HG03521 (cell line): Measurements from ENCODE around the gene WWOX.
"Not testable (repeated sequence)": the region's sequence is repeated elsewhere in the genome, so short reads cannot be mapped to it uniquely, and the experiment has no call there.

Experiments used
- ATAC-seq: cut with Tn5 transposase; IDR thresholded peaks from one replicate; pipeline ENCODE4 v1.9.1; 2021; ENCODE audit warnings: mild to moderate bottlenecking, moderate library complexity; ENCODE audit not compliant: unreplicated experiment

WWOX gene

DNA sequence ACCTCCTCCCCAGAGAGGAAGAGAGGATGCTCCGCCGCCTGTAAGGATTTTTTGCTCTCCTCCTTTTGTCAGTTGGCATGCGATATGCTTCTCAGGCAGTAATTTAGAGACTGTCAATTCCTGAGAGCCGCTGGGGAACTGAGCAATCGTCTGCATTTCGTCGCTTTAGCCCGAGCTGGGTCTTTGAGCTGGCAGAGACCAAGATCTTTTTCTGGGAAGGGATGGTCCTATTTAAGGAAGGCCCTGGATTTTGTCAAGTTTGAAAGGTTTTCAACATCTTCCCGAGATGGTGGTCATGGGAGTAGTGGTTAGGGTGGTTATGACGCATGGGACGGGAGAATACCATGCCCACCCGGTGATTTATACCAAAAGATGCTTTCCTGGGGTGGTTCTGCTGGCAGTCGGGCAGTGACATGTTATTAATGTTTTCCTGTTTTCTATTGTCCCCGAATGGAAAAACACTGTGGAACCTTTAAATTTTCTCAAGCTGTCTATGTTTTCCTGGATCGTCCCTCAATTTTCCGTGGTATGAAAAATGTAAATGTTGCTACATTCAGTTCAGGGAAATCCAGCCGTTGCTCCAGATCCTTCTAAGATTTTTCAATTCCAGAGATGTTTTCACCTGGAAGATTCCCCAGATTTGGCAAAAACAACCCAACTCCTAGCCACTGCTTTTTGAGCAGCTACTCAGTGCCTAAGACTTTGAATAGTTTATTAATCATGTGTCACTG is 914.6 kb downstream of the WWOX start:
- ATAC-seq: no peak

DNA sequence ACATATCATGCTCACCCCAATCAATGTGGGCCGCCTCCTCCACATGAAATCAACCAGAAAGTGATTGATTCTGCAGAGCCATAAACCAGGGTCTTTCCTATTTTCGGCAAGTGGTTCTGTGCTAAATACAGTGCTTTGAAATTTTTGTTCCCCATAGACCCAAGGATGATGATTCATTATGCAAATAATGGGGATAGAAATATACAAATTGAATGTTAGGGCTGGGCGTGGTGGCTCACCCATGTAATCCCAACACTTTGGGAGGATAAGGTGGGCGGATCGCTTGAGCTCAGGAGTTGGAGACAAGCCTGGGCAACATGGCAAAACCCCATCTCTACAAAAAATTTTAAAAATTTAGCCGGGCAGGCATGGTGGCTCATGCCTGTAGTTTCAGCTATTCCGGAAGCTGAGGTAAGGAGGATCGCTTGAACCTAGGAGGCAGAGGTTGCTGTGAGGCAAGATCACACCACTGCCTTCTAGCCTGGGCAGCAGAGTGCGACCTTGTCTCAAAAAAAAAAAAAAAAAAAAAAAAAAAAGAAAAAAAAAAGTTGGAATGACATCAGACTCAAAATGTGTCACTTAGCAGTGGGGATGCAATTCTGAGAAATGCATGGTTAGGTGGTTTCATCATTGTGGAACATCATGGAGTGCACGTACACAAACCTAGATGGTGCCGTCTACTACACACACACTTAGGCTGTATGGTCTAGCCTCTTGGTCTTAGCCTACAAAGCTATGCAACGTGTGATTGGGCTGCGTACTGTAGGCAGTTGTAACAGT is 919.4 kb downstream of the WWOX start:
- ATAC-seq: no peak

DNA sequence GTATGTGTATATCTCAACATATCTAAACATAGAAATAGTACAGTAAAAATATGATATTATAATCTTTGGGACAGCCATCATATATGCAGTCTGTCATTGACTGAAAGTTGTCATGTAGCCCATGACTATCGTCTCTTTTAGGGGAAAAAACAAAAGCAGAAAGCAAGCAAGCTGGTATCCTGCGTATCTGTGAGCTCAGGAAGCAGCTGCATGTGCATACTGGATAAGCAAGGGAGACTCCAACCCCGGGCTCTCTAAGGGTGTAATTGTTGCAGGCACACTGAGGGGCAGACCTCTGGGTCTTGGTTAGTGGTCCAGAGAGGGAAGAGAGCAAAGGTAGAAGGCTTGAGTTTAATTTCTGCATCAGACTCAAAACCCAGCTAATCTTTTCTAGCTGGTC is 920.0 kb downstream of the WWOX start:
- ATAC-seq: no peak

DNA sequence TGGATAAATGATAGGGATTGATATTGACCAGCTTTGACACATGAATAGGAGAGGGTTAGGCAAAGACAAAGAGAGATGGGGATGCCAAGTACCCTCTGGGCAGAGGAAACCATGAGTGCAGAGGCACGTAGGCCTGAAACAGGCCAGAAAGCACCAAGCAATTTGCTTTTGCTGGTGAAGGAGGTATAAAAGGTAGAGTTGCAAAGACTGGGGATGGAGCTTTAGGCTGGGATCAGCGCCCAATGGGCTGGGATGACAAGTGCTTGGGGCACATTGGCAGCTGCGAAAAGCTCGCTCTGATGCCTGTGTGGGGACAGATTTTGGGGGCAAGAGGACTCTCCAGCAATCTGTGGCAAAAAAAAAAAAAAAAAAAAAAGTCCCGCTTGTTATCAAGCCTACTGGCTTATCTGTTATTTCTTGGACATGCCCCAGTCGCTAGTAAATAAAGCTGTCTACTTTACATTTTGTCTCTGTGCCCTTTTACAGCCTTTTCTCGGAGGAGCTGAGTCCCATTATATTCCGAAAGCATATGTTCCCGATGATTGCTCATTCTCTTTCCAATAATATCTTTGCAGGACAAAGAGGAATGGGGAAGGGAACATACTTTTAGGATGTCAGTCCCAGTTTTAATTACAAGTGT is 922.7 kb downstream of the WWOX start:
- no peak for ATAC-seq

DNA sequence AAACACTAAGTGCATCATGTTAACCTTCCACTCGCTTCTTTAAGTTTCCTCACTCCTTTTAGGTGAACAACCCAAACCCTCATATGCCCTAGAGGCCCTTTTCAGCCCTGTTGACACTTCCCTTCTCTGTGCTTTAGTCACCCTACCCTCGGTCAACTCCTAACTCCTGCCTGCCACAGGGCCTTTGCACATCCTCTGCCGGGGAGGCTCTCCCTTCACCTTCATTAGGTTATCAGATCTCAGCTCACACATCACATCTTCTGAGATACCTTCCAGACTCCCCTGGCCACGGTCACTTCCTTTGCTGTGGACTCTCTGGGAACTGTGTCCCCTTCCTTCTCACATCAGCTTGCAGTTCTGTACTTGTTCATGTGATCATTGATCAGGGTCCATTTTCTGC is 926.7 kb downstream of the WWOX start:
- ATAC-seq: no peak

DNA sequence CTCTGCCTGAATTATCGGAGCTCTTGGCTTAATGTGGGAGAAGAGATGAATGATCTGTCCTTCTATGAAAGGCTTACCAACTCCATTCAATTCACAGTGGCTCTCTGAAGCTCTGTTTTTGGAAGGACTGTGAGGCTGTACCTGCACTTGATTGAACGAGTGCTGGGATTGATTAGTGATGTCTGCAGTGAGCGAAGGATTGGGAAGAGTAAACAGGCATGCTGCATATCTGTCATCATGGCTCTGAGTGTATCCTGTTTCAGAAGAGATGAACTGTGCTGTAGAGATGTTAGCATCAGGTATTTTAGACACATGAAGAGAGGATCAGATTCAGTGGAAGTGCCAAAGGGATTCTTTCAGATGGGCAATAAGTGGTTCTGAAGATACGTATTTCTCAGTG is 937.1 kb downstream of the WWOX start:
- ATAC-seq: no peak

DNA sequence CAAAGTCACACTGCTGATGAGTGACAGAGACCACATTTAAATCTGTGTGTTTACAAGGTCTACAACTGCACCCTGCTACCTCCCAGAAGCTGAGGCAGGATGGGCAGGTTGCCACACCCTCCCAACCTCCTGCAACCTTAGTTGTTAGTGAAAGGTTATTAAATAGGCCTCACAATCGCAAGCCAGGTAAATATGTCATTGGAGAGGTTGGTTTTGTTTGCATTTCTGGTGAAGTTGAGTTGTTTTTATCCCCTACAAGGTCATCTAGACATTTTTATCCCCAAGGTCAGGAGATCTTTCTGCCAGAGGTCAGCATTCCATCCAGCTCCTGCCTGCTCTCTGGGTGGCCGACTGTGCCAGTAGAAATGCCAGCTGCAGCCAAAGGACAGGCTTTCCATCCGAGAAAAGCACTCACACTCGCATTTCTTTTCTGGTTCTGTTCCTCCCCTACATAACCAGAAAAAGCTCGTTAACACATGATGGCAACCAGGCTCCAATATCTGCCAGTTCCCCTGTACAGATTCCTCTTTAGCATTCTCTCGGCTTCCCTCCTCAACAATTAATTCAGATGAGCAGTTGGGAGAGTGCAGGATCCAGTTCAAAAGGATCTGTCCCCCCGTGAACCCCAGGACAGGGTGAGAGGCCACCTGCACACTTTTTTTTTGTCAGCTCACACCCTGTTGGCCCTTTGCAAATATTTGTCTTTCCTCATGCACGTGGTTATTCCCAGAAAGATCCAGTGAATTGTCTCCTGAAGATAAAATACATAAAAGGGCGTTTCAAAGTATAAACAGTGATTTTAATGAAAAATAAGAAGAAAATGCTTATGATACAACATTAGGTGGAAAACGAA is 938.3 kb downstream of the WWOX start:
- ATAC-seq: no peak

DNA sequence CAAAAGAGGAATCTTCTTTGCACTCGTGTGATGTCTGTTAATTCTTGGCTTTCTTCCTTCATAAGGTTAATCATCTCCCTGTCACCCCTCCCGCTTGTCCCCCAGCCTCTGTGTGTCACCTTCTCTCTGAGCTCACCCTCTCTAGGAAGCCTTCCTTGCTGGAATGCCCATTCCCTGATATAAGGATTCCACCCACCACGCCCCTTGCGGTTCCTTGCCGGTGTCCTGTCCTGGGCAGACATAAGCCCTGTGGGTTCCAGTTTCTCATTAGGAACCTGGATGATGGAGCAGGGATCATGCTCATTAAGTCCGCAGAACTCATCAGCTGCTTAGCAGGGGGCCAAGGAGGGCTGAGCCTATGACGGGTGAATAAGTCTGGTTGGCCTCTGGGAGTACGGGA is 941.8 kb downstream of the WWOX start:
- ATAC-seq: no peak

DNA sequence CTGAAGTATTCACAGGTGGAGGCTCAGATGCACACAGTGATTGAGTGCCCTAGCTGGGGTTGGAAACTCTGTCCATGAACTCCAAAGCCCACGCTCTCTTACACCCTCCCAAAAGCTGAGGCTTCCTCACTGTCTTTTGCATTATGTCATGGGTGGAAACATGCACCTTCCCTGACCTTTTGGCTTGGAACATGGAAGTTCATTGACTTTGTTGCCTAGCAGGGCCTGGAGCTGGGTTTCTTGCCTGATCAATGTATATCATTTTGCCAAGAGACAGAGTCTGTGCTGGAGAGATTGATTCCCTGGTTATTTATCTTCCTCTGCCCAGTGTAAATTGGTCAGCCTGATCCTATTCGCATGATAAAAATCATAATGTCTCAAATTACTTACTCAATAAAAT is 942.7 kb downstream of the WWOX start:
- ATAC-seq: no peak

DNA sequence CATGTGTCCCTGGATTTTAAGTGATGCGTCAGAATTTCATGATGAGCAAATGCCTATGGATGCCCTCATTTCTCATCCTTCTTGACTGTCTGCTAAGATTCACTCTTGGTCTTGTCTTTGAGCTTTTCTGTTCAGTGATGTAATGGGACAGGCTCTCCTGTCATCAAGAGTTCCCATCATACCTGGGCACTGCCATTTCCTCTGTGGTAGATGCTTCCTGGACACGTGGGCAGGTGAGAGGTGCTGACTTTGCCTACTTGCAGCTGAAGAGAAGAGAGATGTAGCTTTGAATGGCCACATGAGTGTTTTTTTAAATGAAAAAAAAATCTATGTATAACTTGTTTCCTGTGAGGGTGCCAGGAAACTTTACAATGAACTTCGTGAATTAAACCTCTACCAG is 943.4 kb downstream of the WWOX start:
- no peak for ATAC-seq

DNA sequence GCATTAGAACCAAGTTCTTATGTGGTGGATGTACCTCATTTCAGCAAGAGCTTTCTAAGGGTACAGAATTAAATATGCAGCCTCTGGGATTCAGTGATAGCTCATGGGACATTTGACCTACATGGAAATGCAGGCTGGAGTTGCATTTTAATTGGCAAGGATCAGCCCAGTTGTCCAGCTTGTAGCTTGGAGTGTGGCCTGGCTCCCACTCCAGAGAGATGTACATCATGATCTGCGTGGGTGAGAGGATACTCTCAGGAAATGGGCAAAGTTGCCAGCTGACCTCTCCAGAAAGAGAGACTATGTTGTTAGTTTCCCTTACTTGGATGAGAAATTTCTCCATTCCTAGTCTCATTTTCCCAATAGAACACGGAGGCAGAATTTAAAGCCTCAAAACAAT is 945.7 kb downstream of the WWOX start:
- ATAC-seq: no peak

DNA sequence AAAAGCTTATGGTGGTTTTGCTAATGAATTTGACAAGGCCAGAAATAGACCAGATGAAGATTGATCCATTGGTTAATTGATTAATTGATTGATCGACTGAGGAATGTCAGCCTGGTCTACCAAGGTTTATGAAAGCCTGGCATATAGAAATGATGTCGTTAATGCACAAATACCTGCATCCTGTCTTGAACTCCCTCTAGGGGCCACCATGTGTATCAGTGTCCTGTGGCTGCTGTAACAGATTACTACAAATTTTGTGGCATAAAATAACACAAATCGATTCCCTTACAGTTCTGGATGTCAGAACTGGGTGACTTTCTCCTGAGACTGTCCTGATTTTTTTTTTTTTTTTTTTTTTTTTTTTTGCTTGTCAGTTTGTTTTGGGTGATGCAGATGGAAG is 947.9 kb downstream of the WWOX start:
- ATAC-seq: no peak

DNA sequence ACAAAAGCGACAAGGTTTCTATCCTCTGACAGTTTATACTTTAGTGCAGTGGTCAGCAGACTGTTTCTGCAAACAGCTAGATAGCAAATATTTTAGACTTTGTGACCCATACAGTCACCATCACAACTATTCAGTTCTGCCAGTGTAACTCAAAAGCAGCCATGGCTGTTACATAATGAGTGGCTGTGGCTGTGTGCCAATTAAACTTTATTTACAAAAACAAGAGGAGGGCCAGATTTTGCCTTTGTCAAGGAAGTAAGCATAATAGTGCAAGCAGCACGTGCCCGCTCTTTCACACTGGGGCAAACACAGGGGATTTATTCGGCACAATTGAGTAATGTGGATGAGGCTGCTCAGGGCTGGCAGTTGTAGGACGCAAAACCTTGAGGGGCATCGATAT is 949.6 kb downstream of the WWOX start:
- ATAC-seq: no peak

DNA sequence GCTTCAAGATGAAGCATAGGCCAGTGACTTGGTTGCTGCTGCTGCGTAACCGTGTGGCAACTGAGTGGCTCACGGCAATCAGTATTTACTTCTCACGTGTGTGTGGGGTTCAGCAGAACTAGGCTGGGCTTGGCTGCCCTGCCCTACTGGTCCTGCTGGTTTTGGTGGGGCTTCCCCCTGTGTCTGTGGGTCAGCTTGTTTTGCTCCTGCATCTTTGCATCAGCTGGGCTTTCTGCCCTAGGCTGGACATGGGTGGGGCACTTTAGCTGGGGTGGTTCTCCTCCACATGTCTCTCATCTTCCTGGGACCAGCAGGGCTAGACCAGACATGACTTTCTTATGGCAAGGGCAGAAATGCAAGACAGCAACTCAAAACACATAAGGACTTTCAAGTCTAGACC is 950.6 kb downstream of the WWOX start:
- no peak for ATAC-seq

DNA sequence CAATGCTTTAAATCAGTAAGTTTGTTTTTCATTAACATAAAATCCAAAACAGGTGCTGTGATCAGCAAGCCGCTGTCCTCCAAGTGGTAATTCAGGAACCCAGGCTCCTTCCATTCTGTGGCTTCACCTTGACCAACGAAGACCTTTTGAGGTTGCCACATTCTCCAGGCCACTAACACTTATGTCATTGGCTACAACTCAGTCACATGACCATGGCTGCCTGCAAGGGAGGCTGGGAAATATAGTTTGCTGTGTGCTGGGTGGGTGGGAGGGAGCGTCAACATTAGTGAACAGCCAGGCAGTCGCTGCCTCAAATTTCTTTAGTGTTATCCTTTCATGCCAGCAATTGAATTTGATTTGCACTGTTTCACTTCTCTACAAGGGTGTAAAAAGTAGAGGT is 951.9 kb downstream of the WWOX start:
- no peak for ATAC-seq

DNA sequence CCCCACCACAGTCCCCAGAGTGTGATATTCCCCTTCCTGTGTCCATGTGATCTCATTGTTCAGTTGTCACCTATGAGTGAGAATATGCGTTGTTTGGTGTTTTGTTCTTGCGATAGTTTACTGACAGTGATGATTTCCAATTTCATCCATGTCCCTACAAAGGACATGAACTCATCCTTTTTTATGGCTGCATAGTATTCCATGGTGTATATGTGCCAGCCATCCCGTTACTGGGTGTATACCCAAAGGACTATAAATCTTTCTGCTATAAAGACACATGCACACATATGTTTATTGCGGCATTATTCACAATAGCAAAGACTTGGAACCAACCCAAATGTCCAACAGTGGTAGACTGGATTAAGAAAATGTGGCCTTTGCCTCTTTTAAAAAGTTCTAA is 952.7 kb downstream of the WWOX start:
- ATAC-seq: not testable (repeated sequence)

DNA sequence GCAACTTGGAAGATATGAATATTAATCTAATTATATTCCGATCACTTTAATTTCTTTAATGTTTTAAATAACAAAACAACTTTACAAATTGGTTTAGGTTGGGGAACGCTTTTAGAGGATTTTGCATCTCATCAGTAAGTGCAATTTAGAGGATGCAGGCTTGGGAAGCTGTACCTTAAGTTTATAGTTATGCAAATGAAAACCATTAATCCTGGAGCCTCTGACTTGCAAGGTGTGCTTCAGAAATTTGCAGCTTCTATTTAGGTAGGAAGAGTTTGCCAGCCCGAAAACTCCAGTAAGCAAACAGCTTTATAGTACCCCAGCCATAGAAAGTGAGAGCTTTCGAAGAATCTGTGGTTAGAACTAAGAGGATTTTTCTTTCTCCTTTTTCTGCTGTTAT is 954.1 kb downstream of the WWOX start:
- no peak for ATAC-seq

DNA sequence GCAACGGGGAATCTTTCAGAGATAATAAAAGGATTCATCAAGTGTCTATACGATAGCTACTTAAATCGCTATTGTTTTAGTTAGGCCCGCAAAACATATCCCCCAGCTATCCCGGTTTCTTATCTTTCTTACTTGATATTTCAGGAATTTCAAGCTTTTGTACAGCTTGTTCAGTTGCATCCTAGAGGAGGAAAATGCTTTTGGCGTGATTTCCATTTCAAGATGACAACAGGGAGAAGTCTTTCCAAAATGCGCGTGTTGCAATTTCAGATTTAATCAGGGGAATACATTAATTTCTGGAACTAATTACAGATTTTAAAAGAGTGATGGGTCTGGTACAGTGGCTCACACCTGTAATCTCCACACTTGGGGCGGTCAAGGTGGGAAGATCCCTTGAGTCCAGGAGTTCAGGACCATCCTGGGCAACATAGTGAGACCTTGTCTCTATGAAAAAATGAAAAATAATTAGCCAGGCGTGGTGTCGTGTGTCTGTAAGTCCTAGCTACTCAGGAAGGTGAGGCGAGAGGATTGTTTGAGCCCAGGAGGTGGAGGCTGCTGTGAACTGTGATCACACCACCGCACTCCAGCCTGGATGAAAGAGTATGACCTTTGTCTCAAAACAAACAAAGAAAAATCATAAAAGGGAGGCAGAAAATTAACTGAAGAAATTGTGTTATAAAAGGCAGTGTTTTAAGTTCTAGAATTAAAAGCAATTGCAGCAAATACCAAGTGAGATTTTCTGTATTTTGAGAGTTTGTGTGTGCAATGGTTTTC is 954.9 kb downstream of the WWOX start:
- ATAC-seq: no peak

DNA sequence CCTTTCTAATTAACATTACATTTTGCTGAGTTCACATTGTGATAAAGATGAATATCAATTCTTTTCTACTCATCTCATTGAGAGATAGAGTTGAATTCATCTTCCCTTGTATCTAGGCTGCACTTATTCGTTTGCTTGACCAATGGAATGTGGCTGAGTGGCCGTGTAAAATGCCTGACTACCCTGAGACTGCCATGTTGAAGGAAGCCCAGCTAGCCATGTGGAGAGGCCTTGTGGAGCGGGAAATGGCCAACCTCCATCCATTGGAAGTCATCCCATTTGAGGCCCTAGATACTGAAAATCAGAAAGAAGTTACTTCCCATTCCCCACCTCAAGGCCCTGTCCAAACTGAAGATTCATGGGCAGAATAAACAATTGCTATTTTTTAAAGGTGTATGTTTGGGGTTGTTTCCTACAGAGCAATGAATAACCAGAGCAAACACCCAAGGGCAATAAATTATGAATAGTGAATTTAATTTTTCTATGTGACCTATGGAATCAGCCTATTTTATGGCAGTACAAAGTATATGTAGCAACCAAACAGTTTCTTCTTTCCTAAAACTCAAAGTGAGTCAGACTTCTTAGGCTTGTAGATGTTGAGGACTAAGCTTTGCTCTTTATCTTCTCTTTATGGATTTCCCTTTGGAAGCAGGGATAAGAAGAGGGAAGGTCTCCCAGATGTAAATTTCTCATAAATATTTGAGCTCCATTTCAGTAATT is 956.0 kb downstream of the WWOX start:
- no peak for ATAC-seq

DNA sequence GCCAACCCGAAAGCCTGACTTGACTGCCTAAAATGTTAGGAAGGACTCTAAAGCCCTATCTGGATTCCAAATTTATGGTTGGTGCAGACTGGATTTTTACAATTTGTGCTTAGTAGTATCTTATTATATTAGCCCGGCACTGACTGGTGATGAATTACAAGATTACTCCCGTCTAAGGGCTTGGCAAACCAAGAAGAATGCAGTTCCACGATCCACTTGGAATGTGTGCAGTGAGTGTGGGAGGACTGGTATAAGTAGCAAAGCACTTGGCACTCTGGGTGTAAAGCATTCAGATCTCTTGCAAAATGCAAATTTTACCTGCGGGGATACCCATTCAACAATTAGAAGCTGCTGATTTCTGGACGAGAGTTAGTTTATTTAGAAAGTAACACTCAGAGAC is 961.7 kb downstream of the WWOX start:
- ATAC-seq: no peak
